HepG2 (cell line): ENCODE measurements around the gene LRRC3. TPM values are rescaled to one million over a fixed set of nuclear protein-coding genes. Genes with fewer than 3 reads are reported as not detected.
A peak's percentile ranks its signal among the peaks of the same experiment; 100 is the strongest.

Experiments
- AGO1 ChIP-seq: fragments of 200-400 bp; formaldehyde crosslinking; IDR thresholded peaks from 2 replicates; pipeline ENCODE4 v1.6.1; 2017; ENCODE audit warnings: mild to moderate bottlenecking, low read depth, low read length, moderate library complexity; ENCODE audit not compliant: poor library complexity, severe bottlenecking
- CENPX ChIP-seq: sonication (generic); formaldehyde crosslinking; IDR thresholded peaks from 2 replicates; pipeline ENCODE4 v1.9.0; 2021; ENCODE audit warnings: mild to moderate bottlenecking, missing genetic modification reagents, moderate library complexity
- DPF2 ChIP-seq: sonication (generic); formaldehyde crosslinking; IDR thresholded peaks from 2 replicates; pipeline ENCODE4 v1.4.0; 2020; ENCODE audit warnings: mild to moderate bottlenecking, low read depth, missing genetic modification reagents, borderline replicate concordance
- HOXD1 ChIP-seq: sonication (generic); formaldehyde crosslinking; IDR thresholded peaks from 2 replicates; pipeline ENCODE4 v1.5.0; 2020; ENCODE audit warnings: missing genetic modification reagents
- KDM5A ChIP-seq: fragments of 200-600 bp; sonication (generic); IDR thresholded peaks from 2 replicates; pipeline ENCODE4 v1.7.0; 2018; ENCODE audit warnings: antibody characterized with exemption, mild to moderate bottlenecking, low read length, borderline replicate concordance
- MAZ ChIP-seq, 2 experiments: sonication (generic) in 1 of 2; formaldehyde crosslinking in 1 of 2; IDR thresholded peaks; 2 replicates each; pipeline versions ENCODE4 v1.5.0 to v1.6.1; 2012 to 2020; ENCODE audit warnings: low read depth in 2 of 2, mild to moderate bottlenecking in 2 of 2, borderline replicate concordance in 1 of 2, improper control_type of control experiment in 1 of 2, low read length in 1 of 2, missing genetic modification reagents in 1 of 2, moderate library complexity in 1 of 2
- MED13 ChIP-seq: sonication (generic); formaldehyde crosslinking; IDR thresholded peaks from 2 replicates; pipeline ENCODE4 v1.5.0; 2020; ENCODE audit warnings: missing genetic modification reagents
- NCOR1 ChIP-seq: fragments of 200-600 bp; sonication (generic); IDR thresholded peaks from 2 replicates; pipeline ENCODE4 v1.7.0; 2017; ENCODE audit warnings: antibody characterized with exemption, low read length, borderline replicate concordance
- NPAS2 ChIP-seq: sonication (generic); formaldehyde crosslinking; IDR thresholded peaks from 2 replicates; pipeline ENCODE4 v1.8.0; 2022; ENCODE audit warnings: mild to moderate bottlenecking, missing genetic modification reagents, borderline replicate concordance
- PAX8 ChIP-seq: sonication (generic); formaldehyde crosslinking; IDR thresholded peaks from 2 replicates; pipeline ENCODE4 v1.8.0; 2022; ENCODE audit warnings: mild to moderate bottlenecking, missing genetic modification reagents, borderline replicate concordance
- PITX1 ChIP-seq: sonication (generic); formaldehyde crosslinking; IDR thresholded peaks from 2 replicates; pipeline ENCODE4 v1.5.1; 2020; ENCODE audit warnings: mild to moderate bottlenecking, missing genetic modification reagents
- POLR2AphosphoS5 ChIP-seq: IDR thresholded peaks from 2 replicates; pipeline ENCODE4 v1.6.1; 2012; ENCODE audit warnings: low read depth, low read length
- RELA ChIP-seq: sonication (generic); formaldehyde crosslinking; IDR thresholded peaks from 2 replicates; pipeline ENCODE4 v1.4.0; 2020; ENCODE audit warnings: missing genetic modification reagents
- SATB2 ChIP-seq: sonication (generic); formaldehyde crosslinking; IDR thresholded peaks from 2 replicates; pipeline ENCODE4 v1.5.0; 2020; ENCODE audit warnings: missing genetic modification reagents
- STAG1 ChIP-seq: sonication (generic); formaldehyde crosslinking; IDR thresholded peaks from 2 replicates; pipeline ENCODE4 v1.4.0; 2020; ENCODE audit warnings: missing genetic modification reagents
- SUZ12 ChIP-seq: fragments of 150-350 bp; IDR thresholded peaks from 2 replicates; pipeline ENCODE4 v1.6.1; 2014; ENCODE audit warnings: low read depth, low read length
- TBP ChIP-seq: sonication (generic); formaldehyde crosslinking; IDR thresholded peaks from 2 replicates; pipeline ENCODE4 v1.5.0; 2020; ENCODE audit warnings: missing genetic modification reagents
- YEATS4 ChIP-seq: sonication (generic); formaldehyde crosslinking; IDR thresholded peaks from 2 replicates; pipeline ENCODE4 v1.4.0; 2020; ENCODE audit warnings: missing genetic modification reagents, borderline replicate concordance
- ZBTB7A ChIP-seq: sonication (generic); formaldehyde crosslinking; IDR thresholded peaks from 2 replicates; pipeline ENCODE4 v1.8.0; 2022; ENCODE audit warnings: mild to moderate bottlenecking, missing genetic modification reagents
- ZFP36L1 ChIP-seq: sonication (generic); formaldehyde crosslinking; IDR thresholded peaks from 2 replicates; pipeline ENCODE4 v1.8.0; 2022; ENCODE audit warnings: mild to moderate bottlenecking, missing genetic modification reagents, moderate library complexity
- ZNF20 ChIP-seq: sonication (generic); formaldehyde crosslinking; IDR thresholded peaks from 2 replicates; pipeline ENCODE4 v1.4.0; 2020; ENCODE audit warnings: mild to moderate bottlenecking, moderate library complexity, missing genetic modification reagents
- ZNF432 ChIP-seq: sonication (generic); formaldehyde crosslinking; IDR thresholded peaks from 2 replicates; pipeline ENCODE4 v1.5.0; 2020; ENCODE audit warnings: missing genetic modification reagents, mild to moderate bottlenecking, borderline replicate concordance
- ZNF547 ChIP-seq: sonication (generic); formaldehyde crosslinking; IDR thresholded peaks from 2 replicates; pipeline ENCODE4 v1.5.1; 2020; ENCODE audit warnings: mild to moderate bottlenecking, missing genetic modification reagents
- ZNF615 ChIP-seq: sonication (generic); formaldehyde crosslinking; IDR thresholded peaks from 2 replicates; pipeline ENCODE4 v1.5.0; 2020; ENCODE audit warnings: mild to moderate bottlenecking, missing genetic modification reagents, borderline replicate concordance
- polyA plus RNA-seq, 8 experiments: library from polyadenylated mRNA; depleted of rRNA in 3 of 8; stranded (reverse) in 7 of 8; unstranded in 1 of 8; fragments of >200 nt; fragmentation: Illumina TruSeq in 4 of 8; extraction: Trizol in 4 of 8; gene quantifications; 2 replicates each; pipeline versions ENCODE4 v1.2.1 to v1.2.3, GENCODE V29; 2011 to 2016; ENCODE audit warnings: low read depth in 4 of 8, missing spikeins in 1 of 8, mixed read lengths in 1 of 8; ENCODE audit not compliant: insufficient read depth in 1 of 8
- total RNA-seq, 5 experiments: library from RNA; depleted of rRNA; stranded (reverse); fragments of >200 nt; fragmentation: Illumina TruSeq; extraction: Trizol; gene quantifications; 2 replicates each; pipeline ENCODE4 v1.2.3, GENCODE V29; 2016; ENCODE audit warnings: low read depth in 1 of 5
- TF ChIP-seq, protein P1 (sequence below): sonication (generic); formaldehyde crosslinking; conservative IDR thresholded peaks from 2 replicates; pipeline ENCODE4 v1.5.0; 2020; ENCODE audit warnings: missing genetic modification reagents
- TF ChIP-seq, protein P2 (sequence below): sonication (generic); formaldehyde crosslinking; IDR thresholded peaks from 2 replicates; pipeline ENCODE4 v1.5.0; 2020; ENCODE audit warnings: missing genetic modification reagents
- TF ChIP-seq, protein P3 (sequence below): sonication (generic); formaldehyde crosslinking; IDR thresholded peaks from 2 replicates; pipeline ENCODE4 v1.4.0; 2020; ENCODE audit warnings: missing genetic modification reagents; ENCODE audit errors: not compliant biosample characterization

Gene LRRC3
- total and polyA plus RNA-seq, 2 of the 13 experiments (the other 11 are each of a cell fraction or from before 2014, with no cell fraction given), result 4.8 to 16.5 TPM

DNA sequence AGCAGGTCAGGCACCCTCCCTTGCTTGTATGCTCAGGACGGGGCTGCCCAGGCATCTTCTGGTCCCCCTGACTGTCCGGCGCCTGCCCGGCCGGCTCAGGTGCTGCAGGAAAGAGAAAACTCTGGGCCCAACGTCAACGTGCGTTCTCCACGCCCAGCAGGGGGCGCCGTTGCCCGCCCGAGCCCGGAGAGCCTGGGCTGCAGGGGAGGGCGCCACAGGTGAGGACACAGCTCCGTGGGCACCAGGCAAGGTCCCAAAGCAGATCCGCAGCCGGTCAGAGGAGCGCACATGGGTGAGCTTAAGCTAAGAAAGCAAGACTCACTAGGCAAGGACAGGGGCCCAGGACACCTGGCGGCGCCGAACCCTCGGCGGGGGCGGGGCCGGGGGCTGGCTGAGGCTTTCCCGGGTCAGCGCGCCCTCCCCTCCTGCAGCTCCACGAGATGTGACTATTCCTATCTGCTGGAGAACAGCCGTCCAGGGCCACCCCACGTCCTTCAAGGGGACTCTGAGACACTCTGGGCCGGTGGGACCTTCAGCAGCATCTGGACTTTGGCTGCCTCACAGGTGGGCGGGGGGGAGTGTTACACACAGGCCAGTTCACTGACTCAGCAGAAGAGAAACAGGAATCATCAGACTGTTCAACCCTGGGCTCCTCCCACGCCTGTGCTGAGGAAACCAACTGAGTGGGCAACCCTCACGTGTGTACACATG is 55.4 kb downstream of the LRRC3 start (continued):
- TF ChIP-seq, protein P1, sequence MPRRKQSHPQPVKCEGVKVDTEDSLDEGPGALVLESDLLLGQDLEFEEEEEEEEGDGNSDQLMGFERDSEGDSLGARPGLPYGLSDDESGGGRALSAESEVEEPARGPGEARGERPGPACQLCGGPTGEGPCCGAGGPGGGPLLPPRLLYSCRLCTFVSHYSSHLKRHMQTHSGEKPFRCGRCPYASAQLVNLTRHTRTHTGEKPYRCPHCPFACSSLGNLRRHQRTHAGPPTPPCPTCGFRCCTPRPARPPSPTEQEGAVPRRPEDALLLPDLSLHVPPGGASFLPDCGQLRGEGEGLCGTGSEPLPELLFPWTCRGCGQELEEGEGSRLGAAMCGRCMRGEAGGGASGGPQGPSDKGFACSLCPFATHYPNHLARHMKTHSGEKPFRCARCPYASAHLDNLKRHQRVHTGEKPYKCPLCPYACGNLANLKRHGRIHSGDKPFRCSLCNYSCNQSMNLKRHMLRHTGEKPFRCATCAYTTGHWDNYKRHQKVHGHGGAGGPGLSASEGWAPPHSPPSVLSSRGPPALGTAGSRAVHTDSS, result no peak
- peak; percentile 59; the same call in 1 of the 2 replicates for TF ChIP-seq PITX1 (CRISPR knock-in tag)
- no peak for TF ChIP-seq SATB2
- 0 out of 2 replicates have a peak, but pooled peaks have one; percentile 45 for TF ChIP-seq NCOR1
- TF ChIP-seq TBP, result 0 out of 2 replicates have a peak, but pooled peaks have one; percentile 43
- TF ChIP-seq, protein P2, sequence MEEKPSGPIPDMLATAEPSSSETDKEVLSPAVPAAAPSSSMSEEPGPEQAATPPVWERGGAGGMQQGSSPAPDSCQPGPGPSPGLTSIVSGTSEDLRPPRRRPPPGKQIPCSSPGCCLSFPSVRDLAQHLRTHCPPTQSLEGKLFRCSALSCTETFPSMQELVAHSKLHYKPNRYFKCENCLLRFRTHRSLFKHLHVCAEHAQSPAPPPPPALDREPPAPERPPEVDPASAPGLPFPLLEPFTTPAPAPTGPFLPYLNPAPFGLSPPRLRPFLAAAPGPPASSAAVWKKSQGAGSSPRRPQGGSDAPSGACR (CRISPR knock-in tag), result 0 out of 2 replicates have a peak, but pooled peaks have one; percentile 22
- TF ChIP-seq HOXD1 (CRISPR knock-in tag), result 0 out of 2 replicates have a peak, but pooled peaks have one; percentile 41
- 0 out of 2 replicates have a peak, but pooled peaks have one; percentile 74 for TF ChIP-seq ZNF547 (CRISPR knock-in tag)
- TF ChIP-seq AGO1, result peak; percentile 61
- TF ChIP-seq YEATS4 (CRISPR knock-in tag), result no peak
- TF ChIP-seq ZNF432 (CRISPR knock-in tag), result no peak
- no peak for TF ChIP-seq ZFP36L1 (CRISPR knock-in tag)
- no peak for TF ChIP-seq ZNF20 (CRISPR knock-in tag)
- TF ChIP-seq DPF2 (CRISPR knock-in tag), result no peak
- no peak for TF ChIP-seq ZBTB7A
- no peak for TF ChIP-seq POLR2AphosphoS5
- TF ChIP-seq SUZ12, result no peak
- TF ChIP-seq, protein P3, sequence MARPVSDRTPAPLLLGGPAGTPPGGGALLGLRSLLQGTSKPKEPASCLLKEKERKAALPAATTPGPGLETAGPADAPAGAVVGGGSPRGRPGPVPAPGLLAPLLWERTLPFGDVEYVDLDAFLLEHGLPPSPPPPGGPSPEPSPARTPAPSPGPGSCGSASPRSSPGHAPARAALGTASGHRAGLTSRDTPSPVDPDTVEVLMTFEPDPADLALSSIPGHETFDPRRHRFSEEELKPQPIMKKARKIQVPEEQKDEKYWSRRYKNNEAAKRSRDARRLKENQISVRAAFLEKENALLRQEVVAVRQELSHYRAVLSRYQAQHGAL (CRISPR knock-in tag), result no peak
- no peak for TF ChIP-seq MED13 (CRISPR knock-in tag)
- no peak for TF ChIP-seq ZNF615 (CRISPR knock-in tag)
- TF ChIP-seq NPAS2 (CRISPR knock-in tag), result no peak
- no peak for TF ChIP-seq RELA
- no peak for TF ChIP-seq CENPX (CRISPR knock-in tag)
- TF ChIP-seq STAG1 (CRISPR knock-in tag), result peak; percentile 96
- no peak for TF ChIP-seq KDM5A
- no peak for TF ChIP-seq PAX8
- peak; percentile 65; the same call in 1 of the 2 replicates for TF ChIP-seq MAZ (IDR thresholded peaks at IDR 0.05; ENCODE audit: borderline replicate concordance, low read depth, low read length)
- no peak; the same call in 1 of the 2 replicates for TF ChIP-seq MAZ (CRISPR knock-in tag; IDR thresholded peaks at IDR 0.05; ENCODE audit: low read depth)
